WI38 (cell line): ENCODE measurements around the gene ZNF76.

ENCODE experiments used
- H3K4me3 ChIP-seq: 2 replicates; pipeline ENCODE4 v1.5.1; 2011; ENCODE audit warnings: low read depth, mild to moderate bottlenecking, control low read depth, low read length
- TF ChIP-seq, protein P1 (sequence below): IDR thresholded peaks from 2 replicates; pipeline ENCODE4 v1.5.1; 2012; ENCODE audit warnings: low read depth, mild to moderate bottlenecking, control low read depth, low read length

Gene ZNF76

DNA sequence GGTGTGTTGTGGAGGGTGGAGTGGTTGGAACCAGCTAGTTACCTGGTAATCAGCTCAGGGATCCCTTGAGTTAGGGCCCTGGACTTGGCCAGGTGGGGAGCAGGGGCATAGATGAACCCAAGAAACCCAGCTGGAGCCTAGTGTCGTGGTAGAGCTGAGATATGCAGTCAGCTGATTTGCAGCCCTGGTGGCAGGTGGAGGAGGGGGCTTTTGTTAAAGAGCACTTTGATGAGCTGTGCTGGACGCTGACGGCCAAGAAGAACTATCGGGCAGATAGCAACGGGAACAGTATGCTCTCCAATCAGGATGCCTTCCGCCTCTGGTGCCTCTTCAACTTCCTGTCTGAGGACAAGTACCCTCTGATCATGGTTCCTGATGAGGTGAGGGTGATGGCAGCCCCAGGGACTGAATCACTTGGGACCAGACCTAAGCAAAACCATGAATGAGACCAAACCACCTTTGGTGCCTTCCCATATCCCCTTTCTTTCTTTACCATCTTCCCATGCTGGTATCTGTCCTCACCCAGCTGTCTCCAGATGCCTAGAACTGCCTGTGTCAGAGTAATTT is 50.8 kb downstream of the ZNF76 start:
- H3K4me3 ChIP-seq, result no peak overlapping the region
- TF ChIP-seq, protein P1, sequence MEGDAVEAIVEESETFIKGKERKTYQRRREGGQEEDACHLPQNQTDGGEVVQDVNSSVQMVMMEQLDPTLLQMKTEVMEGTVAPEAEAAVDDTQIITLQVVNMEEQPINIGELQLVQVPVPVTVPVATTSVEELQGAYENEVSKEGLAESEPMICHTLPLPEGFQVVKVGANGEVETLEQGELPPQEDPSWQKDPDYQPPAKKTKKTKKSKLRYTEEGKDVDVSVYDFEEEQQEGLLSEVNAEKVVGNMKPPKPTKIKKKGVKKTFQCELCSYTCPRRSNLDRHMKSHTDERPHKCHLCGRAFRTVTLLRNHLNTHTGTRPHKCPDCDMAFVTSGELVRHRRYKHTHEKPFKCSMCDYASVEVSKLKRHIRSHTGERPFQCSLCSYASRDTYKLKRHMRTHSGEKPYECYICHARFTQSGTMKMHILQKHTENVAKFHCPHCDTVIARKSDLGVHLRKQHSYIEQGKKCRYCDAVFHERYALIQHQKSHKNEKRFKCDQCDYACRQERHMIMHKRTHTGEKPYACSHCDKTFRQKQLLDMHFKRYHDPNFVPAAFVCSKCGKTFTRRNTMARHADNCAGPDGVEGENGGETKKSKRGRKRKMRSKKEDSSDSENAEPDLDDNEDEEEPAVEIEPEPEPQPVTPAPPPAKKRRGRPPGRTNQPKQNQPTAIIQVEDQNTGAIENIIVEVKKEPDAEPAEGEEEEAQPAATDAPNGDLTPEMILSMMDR, result no peak

DNA sequence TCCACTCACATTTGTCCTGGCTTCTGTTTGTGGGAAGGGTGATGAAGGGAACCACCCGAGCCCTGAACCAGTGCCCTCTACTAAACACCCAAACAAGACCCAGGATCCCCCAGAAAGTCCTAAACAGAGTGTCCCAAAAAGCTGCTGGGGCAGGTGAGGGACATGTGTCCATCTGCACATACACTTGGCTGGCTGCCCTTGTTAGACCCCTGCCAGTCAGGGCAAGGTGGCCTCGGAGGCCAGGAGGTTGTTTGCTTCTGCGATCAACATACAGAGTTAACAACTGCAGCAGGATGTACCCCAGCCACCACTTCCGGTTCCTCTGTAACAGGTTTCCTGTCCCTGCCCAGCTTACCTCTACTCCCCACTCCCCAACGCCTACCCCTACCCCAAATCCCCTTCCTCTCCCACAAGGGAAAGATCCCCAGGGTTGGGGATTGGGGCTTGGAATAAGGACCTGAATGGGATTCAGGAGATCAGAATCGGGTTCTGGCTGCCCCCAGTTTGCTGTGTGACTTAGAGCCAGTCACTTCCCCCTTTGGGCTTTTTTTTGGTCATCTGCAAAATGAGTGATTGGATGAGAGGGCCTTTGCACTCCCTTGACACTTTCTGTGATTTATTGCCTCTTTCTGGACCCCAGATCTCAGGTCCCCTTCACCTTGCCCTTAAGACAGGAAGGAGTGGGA is 52.0 kb downstream of the ZNF76 start:
- H3K4me3 ChIP-seq, result no peak overlapping the region
- TF ChIP-seq, protein P1, result no peak

- TF ChIP-seq, protein P1, result no peak
- H3K4me3 ChIP-seq, result no peak overlapping the region
Observed at GRCh38 chr6:35312076-35312800, 52.7 kb downstream of the ZNF76 start.

GRCh38 chr6:35312807-35313206 is 53.3 kb downstream of the ZNF76 start:
- H3K4me3 ChIP-seq, result no peak overlapping the region
- TF ChIP-seq, protein P1, result no peak

DNA sequence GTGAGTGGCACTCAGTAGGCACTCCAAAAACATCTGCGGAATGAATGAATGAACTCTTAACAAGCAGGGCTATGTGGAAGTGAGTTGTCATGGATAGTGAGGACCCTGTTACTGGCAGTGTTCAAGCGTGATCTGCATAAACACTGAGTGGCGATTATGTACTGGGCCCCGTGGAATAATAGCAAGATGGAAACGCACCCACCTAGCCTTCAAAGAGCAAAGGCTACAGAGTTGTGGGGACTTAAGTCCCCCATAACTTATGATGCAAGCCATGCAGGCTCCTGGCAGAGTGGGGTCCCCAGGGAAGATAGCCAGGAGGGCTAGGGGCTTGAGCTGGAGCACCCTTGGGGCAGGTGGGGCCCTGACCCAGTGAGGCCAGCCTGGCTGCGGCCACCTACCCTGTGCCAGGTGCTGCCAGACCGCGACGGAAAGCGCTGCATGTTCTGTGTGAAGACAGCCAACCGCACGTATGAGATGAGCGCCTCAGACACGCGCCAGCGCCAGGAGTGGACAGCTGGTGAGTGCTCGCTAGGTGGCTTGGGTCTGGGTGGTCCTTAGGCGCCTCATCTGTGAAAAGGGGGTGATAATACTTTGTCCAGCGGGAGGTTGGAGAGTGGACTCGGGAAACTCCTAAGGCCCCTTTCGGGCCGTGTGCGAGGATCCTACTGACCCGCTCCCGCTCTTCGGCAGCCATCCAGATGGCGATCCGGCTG is 58.1 kb downstream of the ZNF76 start:
- TF ChIP-seq, protein P1, result no peak
- peak overlapping the region; percentile 61 for H3K4me3 ChIP-seq

GRCh38 chr6:35318196-35319171 is 58.9 kb downstream of the ZNF76 start:
- H3K4me3 ChIP-seq, result peak overlapping the region; percentile 61
- TF ChIP-seq, protein P1, result no peak
